Cerebellar cortex (tissue), 1 donor: ENCODE measurements around the gene SELENOK.

ENCODE experiments used
- DNase-seq: peaks from one replicate; pipeline ENCODE4 v3.0.0-alpha.2; 2015; ENCODE audit warnings: low spot score

Gene SELENOK

DNA sequence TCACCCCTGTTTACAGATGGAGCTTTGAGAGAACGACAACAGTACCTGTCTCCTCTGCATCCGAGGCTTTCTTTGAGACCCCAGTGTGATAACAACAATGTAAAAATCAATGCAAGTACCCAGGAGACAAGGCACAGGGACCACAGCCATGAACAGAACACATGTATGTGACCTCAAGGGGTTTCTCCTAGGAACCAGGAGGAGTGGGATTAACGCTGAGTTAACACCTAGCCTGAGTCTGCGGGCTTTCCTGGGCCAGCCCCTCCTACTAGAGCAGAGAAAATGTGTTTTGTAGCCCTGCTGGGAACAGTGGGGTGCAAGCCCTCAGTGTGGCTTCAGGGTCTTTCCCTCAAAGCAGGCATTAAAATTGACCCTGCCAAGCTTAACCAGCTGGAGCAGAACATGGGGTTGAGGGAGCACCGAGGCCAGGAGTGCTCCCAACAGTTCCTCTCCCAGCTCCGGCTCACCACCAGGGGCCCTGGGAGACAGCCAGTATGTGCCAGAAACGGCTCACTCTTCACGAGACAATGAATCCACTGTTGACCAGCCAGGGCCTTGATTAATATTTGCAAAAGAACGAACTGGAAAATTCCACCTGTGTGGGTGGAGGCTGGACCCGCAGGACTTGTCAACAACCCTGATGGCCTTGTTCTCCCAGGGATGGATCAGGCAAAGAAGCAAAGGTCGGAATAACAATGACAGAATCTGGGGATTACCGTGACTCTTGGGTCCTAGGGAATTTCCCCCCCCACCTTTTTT lies 49.0 kb downstream of the SELENOK start:
- DNase-seq: peak; percentile 92

DNA sequence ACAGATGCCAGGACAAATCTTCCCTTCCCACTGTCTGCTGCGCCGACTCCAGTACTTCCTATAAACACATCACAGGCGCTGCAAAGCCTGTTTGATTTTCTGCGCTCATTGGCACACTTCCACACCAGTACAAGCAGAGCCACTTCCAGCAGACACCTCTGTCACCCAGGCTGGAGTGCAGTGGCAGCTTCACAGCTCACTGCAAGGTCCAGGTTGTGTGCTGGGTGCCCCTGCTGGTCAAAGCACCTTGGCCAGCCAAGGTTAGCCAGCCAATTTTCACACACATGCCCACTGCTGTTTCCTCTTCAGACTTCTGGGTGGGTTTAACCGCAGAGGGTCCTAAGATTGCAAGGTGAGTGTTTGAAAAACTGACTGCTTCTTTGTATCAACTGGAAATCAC lies 50.4 kb downstream of the SELENOK start:
- DNase-seq: no peak

- DNase-seq: no peak
Measured at GRCh38 chr3:53837331-53837730, 54.3 kb downstream of the SELENOK start.

- DNase-seq: no peak
Measured at GRCh38 chr3:53836084-53836872, 55.4 kb downstream of the SELENOK start.

- no peak for DNase-seq
Measured at GRCh38 chr3:53835257-53835656, 56.4 kb downstream of the SELENOK start.

GRCh38 chr3:53834429-53835095 lies 57.1 kb downstream of the SELENOK start:
- DNase-seq: no peak
